Measurements from ENCODE around the gene FMN1. TPM values are rescaled to one million over a fixed set of nuclear protein-coding genes. Genes with fewer than 3 reads are reported as not detected.

The FMN1 gene
- total and polyA plus RNA-seq, 2 of the 8 experiments (the other 6 are each of a cell fraction or from before 2014, with no cell fraction given), result 0.27 to 3.7 TPM

DNA sequence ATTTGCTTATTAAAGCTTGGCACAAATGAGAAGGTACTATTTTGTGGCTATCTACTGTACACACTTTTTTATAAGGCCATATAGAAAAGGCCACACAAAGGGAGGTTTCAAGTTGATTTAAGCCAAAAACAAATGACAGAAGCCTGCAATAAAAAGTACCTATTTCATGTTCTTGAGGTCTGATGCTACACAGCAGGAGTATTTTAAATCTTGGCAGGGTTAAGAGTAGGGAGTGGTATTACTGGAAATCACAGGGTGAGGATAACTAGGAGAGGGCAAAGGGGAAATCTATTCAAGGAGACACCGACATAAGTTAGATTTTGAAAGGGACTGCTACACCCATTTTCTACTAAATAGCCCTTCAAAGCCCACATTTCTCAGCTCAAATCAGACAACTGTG is 330.5 kb downstream of the FMN1 start:
- POLR2A ChIA-PET (ENCODE audit: partially characterized antibody), result no interaction called here
- Histone ChIP-seq H3K4me3 (ENCODE audit: extremely low read depth in 1 of 4, insufficient read depth in 2 of 4, low read depth in 3 of 4, low read length in 4 of 4) (no peak overlapping the region), H2BK5ac (ENCODE audit: low read depth, low read length) (no peak overlapping the region), H2BK15ac (ENCODE audit: low read length) (no peak overlapping the region), H3K79me1 (ENCODE audit: low read depth, low read length) (no peaks in the 10 kb centered on the region), H3K23me2 (ENCODE audit: low read depth, low read length) (no peaks in the 10 kb centered on the region), H2AK5ac (ENCODE audit: low read depth, low read length) (no peak overlapping the region), H4K5ac (ENCODE audit: insufficient read length, low read depth, low read length) (no peak overlapping the region), H3K4me1 (replicated peaks in 1 of 4; ENCODE audit: control insufficient read depth in 3 of 4, insufficient read depth in 4 of 4, low read length in 3 of 4) (peaks cover 2 to 12% (median 6%) of the 10 kb centered on the region in 4 experiments; a peak in 6 of 7 replicates), H3K14ac (ENCODE audit: insufficient read length) (no peak overlapping the region), H4K91ac (replicated peaks; ENCODE audit: insufficient read length, low read length) (no peak overlapping the region), H3K9ac (replicated peaks in 1 of 4; ENCODE audit: extremely low read depth in 1 of 4, low read depth in 3 of 4, low read length in 3 of 4) (no peak overlapping the region), H3K27ac (ENCODE audit: low read depth, low read length) (no peak overlapping the region), H2BK20ac (ENCODE audit: low read length) (no peak overlapping the region), H3K4me2 (ENCODE audit: insufficient read depth in 1 of 2, low read depth in 2 of 2, low read length in 2 of 2) (no peak overlapping the region), H3K56ac (replicated peaks; ENCODE audit: insufficient read length, low read depth, low read length) (no peak overlapping the region), H3K36me3 (ENCODE audit: control insufficient read depth in 2 of 4, insufficient read depth in 4 of 4, low read length in 3 of 4) (no peaks in the 10 kb centered on the region), H4K20me1 (replicated peaks in 1 of 2; ENCODE audit: control insufficient read depth in 1 of 2, insufficient read depth in 2 of 2, low read length in 2 of 2) (no peaks in the 10 kb centered on the region), H2BK120ac (replicated peaks; ENCODE audit: low read depth, low read length) (no peak overlapping the region), H3K18ac (ENCODE audit: extremely low read depth, low read length) (no peak overlapping the region), H3K27me3 (replicated peaks in 1 of 4; ENCODE audit: control insufficient read depth in 3 of 4, extremely low read depth in 1 of 4, insufficient read depth in 3 of 4, low read length in 3 of 4) (no peaks in the 10 kb centered on the region), H3K9me3 (ENCODE audit: insufficient read depth in 2 of 2, low read depth in 1 of 2, low read length in 1 of 2) (no peaks in the 10 kb centered on the region), H2BK12ac (ENCODE audit: low read depth, low read length) (no peak overlapping the region), H2AFZ (ENCODE audit: low read length) (no peak overlapping the region), H4K8ac (ENCODE audit: extremely low read depth, insufficient read depth, low read length) (no peak overlapping the region), H3K4ac (replicated peaks; ENCODE audit: insufficient read length, low read depth, low read length) (no peak overlapping the region), H3K79me2 (ENCODE audit: control insufficient read depth in 1 of 2, insufficient read depth in 2 of 2, low read length in 2 of 2) (no peaks in the 10 kb centered on the region), H3K23ac (ENCODE audit: insufficient read length) (no peak overlapping the region)
- CTCF ChIA-PET (ENCODE audit: partially characterized antibody), result interaction anchor here (0.6 to 0.8 kb wide), 2 partner anchors 16 to 199 kb away, joined by 3 read pairs; no protein-coding TSS in a partner anchor
- no peak for DNase-seq (ENCODE audit: low read depth in 1 of 2, low spot score in 2 of 2)
- FAIRE-seq, result no peak
- WGBS, 2 experiments (ENCODE audit: extremely low coverage in 1 of 2, insufficient coverage in 1 of 2, insufficient read length in 1 of 2, insufficient replicate concordance in 2 of 2, low coverage in 1 of 2, low lambda C conversion rate in 2 of 2, missing lambda C conversion rate in 1 of 2), result 89% methylated on average over 1 of the region's 1 CpG; no CpG with 5 or more reads in 1 of the 2 experiments
- TF ChIP-seq, protein P1, sequence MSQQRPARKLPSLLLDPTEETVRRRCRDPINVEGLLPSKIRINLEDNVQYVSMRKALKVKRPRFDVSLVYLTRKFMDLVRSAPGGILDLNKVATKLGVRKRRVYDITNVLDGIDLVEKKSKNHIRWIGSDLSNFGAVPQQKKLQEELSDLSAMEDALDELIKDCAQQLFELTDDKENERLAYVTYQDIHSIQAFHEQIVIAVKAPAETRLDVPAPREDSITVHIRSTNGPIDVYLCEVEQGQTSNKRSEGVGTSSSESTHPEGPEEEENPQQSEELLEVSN (IDR thresholded peaks at IDR 0.05), result no peak
- no peak for TF ChIP-seq MAFK (IDR thresholded peaks at IDR 0.05; ENCODE audit: low read depth, low read length)
- TF ChIP-seq CBX5 (IDR thresholded peaks at IDR 0.05; ENCODE audit: low read depth, low read length), result no peak
- TF ChIP-seq BACH1 (IDR thresholded peaks at IDR 0.05; ENCODE audit: low read length), result no peak
- no peak for TF ChIP-seq SP2 (IDR thresholded peaks at IDR 0.05; ENCODE audit: low read length)
- no peak for TF ChIP-seq CTBP2 (IDR thresholded peaks at IDR 0.05; ENCODE audit: borderline replicate concordance, insufficient read depth, insufficient read length, low read length)
- no peak for TF ChIP-seq TBP (IDR thresholded peaks at IDR 0.05; ENCODE audit: low read depth, low read length)
